Loucy (cell line): ENCODE data around the gene H2AZ2.
"Not testable (repeated sequence)": the region's sequence is repeated elsewhere in the genome, so short reads cannot be mapped to it uniquely, and the experiment has no call there.

Source experiments
- EZH2phosphoT487 ChIP-seq: fragments of 200-600 bp; IDR thresholded peaks from 2 replicates; pipeline ENCODE4 v1.6.1; 2018; ENCODE audit warnings: antibody characterized with exemption, mild to moderate bottlenecking, moderate library complexity, borderline replicate concordance
- TF ChIP-seq, protein P1 (sequence below): fragments of 200-600 bp; sonication (generic); conservative IDR thresholded peaks from 2 replicates; pipeline ENCODE4 v1.5.1; 2014; ENCODE audit warnings: mild to moderate bottlenecking, antibody characterized with exemption, low read length

DNA sequence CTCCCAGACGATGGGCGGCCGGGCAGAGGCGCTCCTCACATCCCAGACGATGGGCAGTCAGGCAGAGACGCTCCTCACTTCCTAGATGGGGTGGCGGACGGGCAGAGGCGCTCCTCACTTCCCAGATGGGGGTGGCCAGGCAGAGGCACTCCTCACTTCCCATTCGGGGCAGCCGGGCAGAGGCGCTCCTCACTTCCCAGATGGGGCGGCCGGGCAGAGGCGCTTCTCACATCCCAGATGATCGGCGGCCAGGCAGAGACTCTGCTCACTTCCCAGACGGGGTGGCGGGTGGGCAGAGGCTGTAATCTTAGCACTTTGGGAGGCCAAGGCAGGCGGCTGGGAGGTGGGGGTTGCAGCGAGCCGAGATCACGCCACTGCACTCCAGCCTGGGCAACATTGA is 24.0 kb upstream of the H2AZ2 start:
- TF ChIP-seq, protein P1, sequence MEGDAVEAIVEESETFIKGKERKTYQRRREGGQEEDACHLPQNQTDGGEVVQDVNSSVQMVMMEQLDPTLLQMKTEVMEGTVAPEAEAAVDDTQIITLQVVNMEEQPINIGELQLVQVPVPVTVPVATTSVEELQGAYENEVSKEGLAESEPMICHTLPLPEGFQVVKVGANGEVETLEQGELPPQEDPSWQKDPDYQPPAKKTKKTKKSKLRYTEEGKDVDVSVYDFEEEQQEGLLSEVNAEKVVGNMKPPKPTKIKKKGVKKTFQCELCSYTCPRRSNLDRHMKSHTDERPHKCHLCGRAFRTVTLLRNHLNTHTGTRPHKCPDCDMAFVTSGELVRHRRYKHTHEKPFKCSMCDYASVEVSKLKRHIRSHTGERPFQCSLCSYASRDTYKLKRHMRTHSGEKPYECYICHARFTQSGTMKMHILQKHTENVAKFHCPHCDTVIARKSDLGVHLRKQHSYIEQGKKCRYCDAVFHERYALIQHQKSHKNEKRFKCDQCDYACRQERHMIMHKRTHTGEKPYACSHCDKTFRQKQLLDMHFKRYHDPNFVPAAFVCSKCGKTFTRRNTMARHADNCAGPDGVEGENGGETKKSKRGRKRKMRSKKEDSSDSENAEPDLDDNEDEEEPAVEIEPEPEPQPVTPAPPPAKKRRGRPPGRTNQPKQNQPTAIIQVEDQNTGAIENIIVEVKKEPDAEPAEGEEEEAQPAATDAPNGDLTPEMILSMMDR = not testable (repeated sequence)
- not testable (repeated sequence) for TF ChIP-seq EZH2phosphoT487
